Stimulated activated CD8-positive, alpha-beta memory T cell treated with anti-CD3 and anti-CD28 coated beads, Interleukin-7, amount 100 ng/mL, for 48 hours (primary cell): ENCODE measurements around the gene LETM1.

Source experiments
- DNase-seq, 2 donors: peaks; one replicate each; pipeline ENCODE4 v3.0.0-alpha.2; 2020; ENCODE audit warnings: low read depth in 1 of 2; ENCODE audit errors: extremely low read depth in 1 of 2

LETM1 gene

DNA sequence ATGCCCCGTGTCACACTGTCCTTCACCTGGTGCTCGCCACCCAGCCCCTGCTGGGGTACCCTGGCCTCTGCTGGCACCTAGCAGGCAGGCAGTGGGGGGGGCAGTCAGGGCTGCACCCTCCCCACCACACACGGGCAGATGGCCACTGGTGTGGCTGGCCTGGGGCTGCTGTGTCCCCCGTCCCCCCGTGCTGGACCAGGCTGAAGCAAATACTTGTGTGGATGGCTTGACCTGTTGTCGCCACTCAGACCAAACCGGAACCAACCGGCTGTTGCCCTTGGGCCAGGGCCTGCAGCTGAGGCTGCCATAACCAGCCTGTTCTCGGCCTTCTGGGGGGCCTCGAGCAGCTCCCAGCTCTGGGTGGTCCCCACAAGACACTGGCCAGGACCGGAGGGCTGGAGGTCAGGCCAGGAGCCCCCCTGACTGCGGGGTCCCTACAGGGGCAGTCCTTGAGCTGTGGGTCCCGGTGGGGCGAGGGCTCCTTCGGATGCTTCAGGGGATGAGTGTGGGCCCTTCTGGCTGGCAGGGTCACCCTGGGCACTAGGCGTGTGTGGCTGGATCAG, 58.6 kb downstream of the LETM1 start:
- no peak for DNase-seq

GRCh38 chr4:1796486-1797204, 59.3 kb downstream of the LETM1 start:
- DNase-seq = no peak

GRCh38 chr4:1795299-1796195, 60.4 kb downstream of the LETM1 start:
- no peak for DNase-seq

DNA sequence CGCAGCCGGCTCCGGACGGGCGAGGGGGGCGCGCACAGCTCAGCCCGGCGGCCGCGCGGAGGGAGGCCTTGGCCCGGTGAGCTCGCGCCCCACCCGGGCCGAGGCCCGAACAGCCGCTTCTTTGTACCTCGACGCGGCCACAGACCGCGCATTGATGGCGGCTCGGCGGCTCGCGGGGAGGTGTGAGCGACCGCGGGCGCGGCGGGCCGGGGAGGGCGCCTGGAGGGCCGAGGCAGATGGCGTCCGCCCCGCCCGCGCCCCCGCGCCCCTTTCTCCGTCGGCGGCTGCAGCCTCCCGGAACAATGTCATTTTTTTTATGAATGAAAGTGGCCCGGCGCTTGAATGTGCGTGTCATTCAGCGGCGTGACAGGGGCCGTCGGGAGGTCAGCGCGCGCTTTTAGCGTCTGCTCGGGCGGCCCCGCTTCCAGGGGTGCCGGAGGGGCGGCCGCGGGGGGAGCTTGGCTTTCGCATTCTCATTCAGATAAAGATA, 61.1 kb downstream of the LETM1 start:
- no peak for DNase-seq

- no peak for DNase-seq
These were observed 61.8 kb downstream of the LETM1 start for GRCh38 chr4:1793940-1794808.

- no peak for DNase-seq
These were observed 62.5 kb downstream of the LETM1 start for GRCh38 chr4:1793496-1793840.

DNA sequence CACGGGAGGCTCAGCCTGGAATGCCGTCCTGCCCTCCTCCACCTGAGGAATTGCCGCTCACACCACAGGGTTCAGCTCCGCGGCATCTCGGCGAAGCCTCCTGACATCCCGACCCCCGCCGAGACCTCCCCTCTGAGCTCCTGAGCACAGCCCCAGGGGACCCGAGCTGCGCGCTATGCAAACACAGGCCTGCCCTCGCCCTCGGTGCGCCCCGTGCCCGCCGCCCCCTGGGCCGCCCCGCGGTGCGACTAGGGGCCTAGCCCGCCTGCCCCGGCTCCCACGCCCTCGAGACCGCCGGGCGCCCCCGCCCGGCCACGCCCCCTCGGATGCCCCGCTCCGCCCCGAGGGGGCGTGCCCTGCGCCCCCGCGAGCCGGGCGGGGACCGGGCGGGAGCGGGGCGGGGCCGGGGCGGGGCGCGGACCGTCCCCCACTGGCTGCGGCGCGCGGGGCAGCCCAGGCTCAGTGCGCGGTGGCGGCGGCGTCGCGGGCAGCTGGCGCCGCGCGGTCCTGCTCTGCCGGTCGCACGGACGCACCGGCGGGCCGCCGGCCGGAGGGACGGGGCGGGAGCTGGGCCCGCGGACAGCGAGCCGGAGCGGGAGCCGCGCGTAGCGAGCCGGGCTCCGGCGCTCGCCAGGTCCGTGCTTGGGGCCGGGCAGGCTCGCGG, 63.0 kb downstream of the LETM1 start, which contains the start of gene FGFR3:
Gene FGFR3 (plus strand): TSS at position 462 of the 664 bp plus-strand sequence. CDS start 642 bp downstream, outside the sequence.
- no peak for DNase-seq

- no peak for DNase-seq
These were observed 63.7 kb downstream of the LETM1 start for GRCh38 chr4:1792158-1792831.

- DNase-seq = no peak
These were observed 66.0 kb downstream of the LETM1 start for GRCh38 chr4:1790005-1790404.

- DNase-seq = no peak
These were observed 66.4 kb downstream of the LETM1 start for GRCh38 chr4:1789552-1789951.

- no peak for DNase-seq
These were observed 67.5 kb downstream of the LETM1 start for GRCh38 chr4:1788254-1788973.

- no peak for DNase-seq
These were observed 68.4 kb downstream of the LETM1 start for GRCh38 chr4:1787411-1788077.

DNA sequence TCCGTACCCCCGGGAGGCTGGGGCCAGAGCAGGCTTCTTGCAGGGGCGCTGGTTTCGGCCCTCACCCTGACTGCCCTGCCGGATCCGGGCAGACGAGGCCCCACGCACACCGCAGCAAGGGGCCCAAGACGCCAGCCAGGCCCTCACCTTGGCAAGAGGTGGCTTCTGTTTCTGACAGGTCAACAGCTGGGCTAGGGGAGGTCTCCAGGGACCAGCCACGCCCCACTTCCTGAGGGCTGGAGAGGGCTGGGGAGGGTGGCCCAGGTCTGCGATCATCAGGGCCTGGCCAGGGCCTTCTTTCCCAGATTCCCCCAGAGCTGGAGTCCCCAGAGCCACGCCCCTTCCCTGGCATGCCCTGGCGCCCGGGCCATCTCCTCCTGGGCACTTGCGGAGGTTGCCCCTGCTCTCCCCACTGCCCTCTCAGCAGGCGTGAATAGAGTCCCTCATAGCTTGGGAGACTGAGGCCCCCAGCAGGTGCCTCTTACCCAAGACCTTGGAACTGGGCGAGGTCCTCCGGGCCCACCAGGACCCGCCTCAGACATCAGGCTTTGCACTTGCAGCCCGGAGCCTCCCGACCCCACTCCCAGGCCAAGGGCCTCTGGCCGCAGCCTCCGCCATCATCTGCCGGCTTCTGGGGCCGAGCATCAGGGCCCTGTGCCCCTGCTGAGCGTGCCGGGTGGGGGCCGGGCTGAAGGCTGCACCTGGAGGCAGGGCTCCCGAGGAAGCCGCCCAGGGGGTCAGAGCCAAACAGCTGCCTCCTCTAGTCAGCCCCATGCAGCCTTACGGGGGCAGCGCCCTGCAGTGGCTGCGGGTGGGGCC, 69.2 kb downstream of the LETM1 start:
- DNase-seq = no peak

GRCh38 chr4:1785592-1785991, 70.4 kb downstream of the LETM1 start:
- DNase-seq = no peak

DNA sequence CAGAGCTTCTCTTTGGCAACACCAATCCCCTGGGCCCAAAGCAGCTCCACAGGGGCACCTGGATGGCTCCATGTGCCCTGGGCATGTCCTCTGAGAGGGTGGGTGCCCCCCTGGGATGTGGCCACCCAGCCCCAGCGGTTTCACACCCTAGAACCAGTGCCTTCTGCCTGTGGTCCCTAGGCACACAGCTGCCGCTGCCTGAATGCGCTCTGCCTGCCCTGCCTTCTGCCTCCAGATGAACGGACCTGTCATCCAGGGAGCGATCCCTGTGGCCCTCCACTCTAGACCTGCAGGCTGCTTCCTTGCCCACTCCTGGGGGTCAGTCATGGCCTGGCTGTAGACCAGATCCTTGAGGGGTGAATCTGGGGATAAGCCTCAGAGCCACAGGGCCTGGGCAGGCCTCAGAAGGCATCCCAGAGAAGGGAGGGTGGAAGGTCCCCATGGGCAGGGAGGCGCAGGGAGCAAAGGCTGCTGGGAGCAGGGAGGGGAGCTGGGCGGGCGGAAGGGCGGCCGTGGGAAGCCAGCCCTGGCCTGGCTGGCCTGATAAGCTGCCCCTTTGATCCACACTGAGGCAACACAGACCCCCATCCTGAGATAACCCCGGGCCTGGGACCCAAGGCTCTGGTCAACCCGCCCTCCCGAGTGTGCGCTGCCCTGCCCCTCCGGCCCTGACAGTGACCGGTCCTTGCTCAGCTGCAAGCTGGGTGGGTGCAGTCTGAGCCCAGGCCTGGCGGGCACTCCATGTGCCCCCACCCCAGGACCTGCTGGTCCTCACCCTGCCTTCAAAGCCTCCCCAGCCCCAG, 71.0 kb downstream of the LETM1 start:
- no peak for DNase-seq

DNA sequence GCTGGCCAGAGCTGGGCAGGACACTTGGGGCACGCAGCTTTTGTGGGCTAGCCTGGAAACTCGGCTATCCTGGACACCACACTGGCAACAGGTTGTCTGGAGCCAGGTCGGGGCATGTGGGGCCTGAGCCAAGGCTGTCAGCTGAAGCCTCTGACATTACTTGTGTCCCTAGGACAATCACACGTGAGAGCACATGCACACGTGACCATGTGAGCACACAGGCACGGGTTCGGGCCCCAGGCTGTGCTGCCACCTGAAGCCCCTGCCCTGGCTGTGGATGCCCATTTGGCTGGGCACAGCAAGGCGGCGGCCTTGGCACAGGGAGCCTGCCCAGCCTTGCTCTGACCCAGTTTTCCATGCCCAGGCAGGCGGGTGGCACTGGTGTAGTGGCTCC, 71.6 kb downstream of the LETM1 start:
- no peak for DNase-seq

DNA sequence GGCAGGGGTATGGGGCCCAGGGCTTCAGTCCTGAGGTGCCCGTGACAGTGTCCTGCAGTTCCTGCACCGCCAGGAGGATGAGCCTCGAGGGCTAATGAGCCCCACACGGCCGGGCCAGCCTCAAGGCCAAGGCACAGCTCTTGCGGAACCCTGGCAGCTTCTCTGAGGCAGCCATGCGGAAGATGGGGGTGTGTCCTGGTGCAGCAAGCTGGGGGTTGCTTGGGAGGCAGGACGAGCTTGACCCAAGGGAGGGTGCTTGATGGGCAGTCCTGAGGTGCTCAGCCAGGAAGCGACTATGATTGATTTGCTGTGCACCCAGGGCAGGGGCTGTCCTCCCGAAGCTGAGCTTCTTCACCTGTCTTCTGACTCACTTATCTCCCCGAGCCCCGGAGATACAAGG, 72.0 kb downstream of the LETM1 start:
- no peak for DNase-seq
